ENCODE measurements around the gene AFM. TPM values are rescaled to one million over a fixed set of nuclear protein-coding genes. Genes with fewer than 3 reads are reported as not detected.

Gene AFM
- total and polyA plus RNA-seq, 2 of the 8 experiments (the other 6 are each of a cell fraction or from before 2014, with no cell fraction given): not detected

GRCh38 chr4:73460913-73461522, 20.5 kb upstream of the AFM start (continued):
- no peak for TF ChIP-seq CHD7 (IDR thresholded peaks at IDR 0.05; ENCODE audit: insufficient replicate concordance, low read length)
- no peak for TF ChIP-seq CHD1 (IDR thresholded peaks at IDR 0.05; ENCODE audit: low read depth, low read length)
- no peak for TF ChIP-seq EP300 (IDR thresholded peaks at IDR 0.05; ENCODE audit: borderline replicate concordance in 1 of 2, low read depth in 2 of 2, low read length in 2 of 2)
